ENCODE data around the gene RPS2.

The RPS2 gene

GRCh38 chr16:1983544-1984346, 19.1 kb upstream of the RPS2 start, which contains the start of gene GFER:
Gene GFER (plus strand): TSS chr16:1984193. CDS start chr16:1984219, 26 bp downstream.
- in situ Hi-C loops (cut with MboI; ENCODE audit: low sequenced_read_pairs): no loop called here

- in situ Hi-C loops (cut with MboI; ENCODE audit: low sequenced_read_pairs): no loop called here
These were observed 18.4 kb upstream of the RPS2 start for GRCh38 chr16:1982991-1983543.

- in situ Hi-C loops (cut with MboI; ENCODE audit: low sequenced_read_pairs): no loop called here
These were observed 17.4 kb upstream of the RPS2 start for GRCh38 chr16:1982013-1982433.

- in situ Hi-C loops (cut with MboI; ENCODE audit: low sequenced_read_pairs): no loop called here
These were observed 16.8 kb upstream of the RPS2 start, which contains the start of gene NOXO1 for GRCh38 chr16:1981398-1981836. Gene NOXO1 (minus strand): TSS chr16:1981469. CDS start chr16:1981179, 290 bp downstream.

GRCh38 chr16:1980770-1981087, 16.1 kb upstream of the RPS2 start:
- in situ Hi-C loops (cut with MboI; ENCODE audit: low sequenced_read_pairs): no loop called here

- in situ Hi-C loops (cut with MboI; ENCODE audit: low sequenced_read_pairs): no loop called here
These were observed 15.6 kb upstream of the RPS2 start for GRCh38 chr16:1980030-1980769.

GRCh38 chr16:1979271-1980029, 14.8 kb upstream of the RPS2 start:
- in situ Hi-C loops (cut with MboI; ENCODE audit: low sequenced_read_pairs): no loop called here

- in situ Hi-C loops (cut with MboI; ENCODE audit: low sequenced_read_pairs): no loop called here
These were observed 14.0 kb upstream of the RPS2 start for GRCh38 chr16:1978476-1979120.

GRCh38 chr16:1977875-1978268, 13.2 kb upstream of the RPS2 start:
- in situ Hi-C loops (cut with MboI; ENCODE audit: low sequenced_read_pairs): no loop called here

GRCh38 chr16:1976951-1977874, 12.6 kb upstream of the RPS2 start:
- in situ Hi-C loops (cut with MboI; ENCODE audit: low sequenced_read_pairs): no loop called here

- in situ Hi-C loops (cut with MboI; ENCODE audit: low sequenced_read_pairs): no loop called here
These were observed 11.5 kb upstream of the RPS2 start for GRCh38 chr16:1976216-1976520.

- in situ Hi-C loops (cut with MboI; ENCODE audit: low sequenced_read_pairs): no loop called here
These were observed 11.0 kb upstream of the RPS2 start for GRCh38 chr16:1975432-1976215.

- in situ Hi-C loops (cut with MboI; ENCODE audit: low sequenced_read_pairs): no loop called here
These were observed 9.8 kb upstream of the RPS2 start for GRCh38 chr16:1974157-1975070.

GRCh38 chr16:1973461-1974156, 9.0 kb upstream of the RPS2 start:
- in situ Hi-C loops (cut with MboI; ENCODE audit: low sequenced_read_pairs): no loop called here

GRCh38 chr16:1972490-1972877, 7.9 kb upstream of the RPS2 start:
- in situ Hi-C loops (cut with MboI; ENCODE audit: low sequenced_read_pairs): no loop called here

- in situ Hi-C loops (cut with MboI; ENCODE audit: low sequenced_read_pairs): no loop called here
These were observed 7.3 kb upstream of the RPS2 start, which contains the start of gene TBL3 for GRCh38 chr16:1971796-1972489. Gene TBL3 (plus strand): TSS chr16:1972053. CDS start chr16:1972165, 112 bp downstream.

Measured in HL-60/S4 (cell line).